ENCODE measurements around the gene CD22. TPM values are rescaled to one million over a fixed set of nuclear protein-coding genes. Genes with fewer than 3 reads are reported as not detected.
"Not testable (repeated sequence)": the region's sequence is repeated elsewhere in the genome, so short reads cannot be mapped to it uniquely, and the experiment has no call there.

CD22 gene
- total RNA-seq, 2 experiments from 2014 or later: 1.7 to 1.8 TPM

DNA sequence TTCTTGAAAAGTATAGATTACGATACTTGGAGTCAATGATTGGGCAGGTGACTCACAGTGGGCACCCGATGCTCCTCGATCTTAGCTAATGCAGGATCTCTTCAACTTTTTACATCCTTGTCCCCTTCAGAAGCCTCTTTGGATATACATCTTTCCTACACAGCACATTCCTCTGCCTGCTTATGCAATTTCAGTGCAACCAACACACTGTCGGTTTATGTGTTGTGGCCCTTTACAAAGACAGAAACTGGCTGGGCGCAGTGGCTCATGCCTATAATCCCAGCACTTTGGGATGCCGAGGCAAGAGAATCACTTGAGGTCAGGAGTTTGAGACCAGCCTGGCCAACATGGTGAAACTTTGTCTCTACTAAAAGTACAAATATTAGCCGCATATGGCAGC, 44.5 kb downstream of the CD22 start:
- Mint-ChIP-seq H3K4me1 (peaks cover 2% of the 10 kb centered on the region), H3K27me3 (peaks cover 17% of the 10 kb centered on the region), H3K4me3 (no peak overlapping the region), H3K27ac (no peak overlapping the region), H3K9me3 (no peaks in the 10 kb centered on the region), H3K36me3 (no peaks in the 10 kb centered on the region)
- ATAC-seq (ENCODE audit: low read depth) (no peak), DNase-seq (no peak)
- POLR2A ChIA-PET: no interaction called here

DNA sequence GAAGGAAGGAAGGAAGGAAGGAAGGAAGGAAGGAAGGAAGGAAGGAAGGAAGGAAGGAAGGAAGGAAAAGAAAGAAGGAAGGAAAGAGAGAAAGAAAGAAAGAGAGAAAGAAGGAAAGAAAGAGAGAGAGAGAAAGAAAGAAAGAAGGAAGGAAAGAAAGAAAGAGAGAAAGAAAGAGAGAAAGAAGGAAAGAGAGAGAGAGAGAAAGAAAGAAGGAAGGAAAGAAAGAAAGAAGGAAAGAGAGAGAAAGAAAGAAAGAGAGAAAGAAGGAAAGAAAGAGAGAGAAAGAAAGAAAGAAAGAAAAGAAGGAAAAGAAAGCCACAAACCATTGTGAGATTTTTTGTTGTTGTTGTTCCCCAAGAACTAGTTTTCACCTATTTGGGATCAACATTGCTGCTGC, 45.0 kb downstream of the CD22 start:
- ATAC-seq (ENCODE audit: low read depth); POLR2A ChIA-PET; DNase-seq; H3K9me3 Mint-ChIP-seq; H3K4me1 Mint-ChIP-seq; H3K36me3 Mint-ChIP-seq; H3K27ac Mint-ChIP-seq; H3K4me3 Mint-ChIP-seq: not testable (repeated sequence)
- peaks cover 18% of the 10 kb centered on the region for H3K27me3 Mint-ChIP-seq

DNA sequence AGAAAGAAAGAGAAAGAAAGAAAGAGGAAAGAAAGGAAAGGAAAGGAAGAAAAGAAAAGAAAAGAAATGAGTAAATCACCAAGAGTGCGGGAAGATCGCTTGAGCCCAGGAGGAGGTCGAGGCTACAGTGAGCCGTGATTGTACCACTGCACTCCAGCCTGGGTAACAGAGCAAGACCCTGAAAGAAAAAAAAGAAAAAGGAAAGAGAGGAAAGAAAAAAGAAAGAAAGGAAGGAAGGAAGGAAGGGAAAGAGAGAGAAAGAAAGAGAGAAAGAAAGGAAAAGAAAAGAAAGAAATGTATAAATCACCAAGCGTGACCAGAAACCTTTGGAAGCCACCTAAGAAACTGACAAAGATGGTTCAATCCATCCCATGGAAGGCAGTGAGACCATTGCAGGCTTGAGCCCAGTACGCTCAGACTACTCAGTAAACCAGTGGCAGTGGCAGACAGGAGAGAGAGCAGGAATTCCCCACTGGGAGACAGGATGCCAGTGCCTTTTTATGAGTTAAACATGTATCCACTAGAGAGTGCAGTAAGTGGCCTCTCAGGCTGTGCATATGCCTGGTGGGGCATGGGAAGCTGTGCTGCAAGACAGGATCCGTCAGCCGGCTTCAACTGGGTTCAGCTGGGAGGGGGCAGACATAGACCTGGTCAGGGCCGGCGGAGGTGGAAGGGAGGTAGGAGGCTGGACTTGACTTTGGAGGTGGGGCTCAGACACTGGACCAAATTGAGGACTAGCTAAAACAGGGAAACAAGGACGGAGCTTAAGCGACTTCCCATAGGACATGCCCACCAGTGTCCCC, 46.7 kb downstream of the CD22 start:
- Mint-ChIP-seq H3K27ac (no peak overlapping the region), H3K4me3 (no peak overlapping the region), H3K9me3 (no peaks in the 10 kb centered on the region), H3K27me3 (peaks cover 21% of the 10 kb centered on the region), H3K36me3 (no peaks in the 10 kb centered on the region), H3K4me1 (peaks cover 2% of the 10 kb centered on the region)
- no peak for DNase-seq
- ATAC-seq (ENCODE audit: low read depth): no peak
- POLR2A ChIA-PET: no interaction called here

DNA sequence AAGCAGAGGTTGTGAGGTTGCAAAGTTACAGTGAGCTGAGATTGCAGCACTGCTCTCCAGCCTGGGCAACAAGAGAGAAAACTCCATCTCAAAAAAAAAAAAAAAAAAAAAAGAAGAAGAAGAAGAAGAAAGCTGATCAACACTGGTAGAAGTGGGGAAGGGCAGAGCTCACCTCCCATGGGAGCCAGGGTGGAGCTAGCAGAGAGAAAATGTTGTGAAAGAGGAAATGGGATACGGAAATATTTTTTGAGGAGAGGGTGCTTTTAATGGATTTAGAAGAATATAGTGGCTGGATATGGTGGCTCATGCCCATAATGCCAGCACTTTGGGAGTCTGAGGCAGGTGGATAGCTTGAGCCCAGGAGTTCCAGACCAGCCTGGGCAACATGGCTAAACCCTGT, 48.7 kb downstream of the CD22 start:
- DNase-seq (no peak), ATAC-seq (ENCODE audit: low read depth) (no peak)
- Mint-ChIP-seq H3K27ac (no peak overlapping the region), H3K36me3 (no peaks in the 10 kb centered on the region), H3K4me3 (no peak overlapping the region), H3K9me3 (no peaks in the 10 kb centered on the region), H3K27me3 (peaks cover 30% of the 10 kb centered on the region), H3K4me1 (peaks cover 2% of the 10 kb centered on the region)
- POLR2A ChIA-PET: no interaction called here

DNA sequence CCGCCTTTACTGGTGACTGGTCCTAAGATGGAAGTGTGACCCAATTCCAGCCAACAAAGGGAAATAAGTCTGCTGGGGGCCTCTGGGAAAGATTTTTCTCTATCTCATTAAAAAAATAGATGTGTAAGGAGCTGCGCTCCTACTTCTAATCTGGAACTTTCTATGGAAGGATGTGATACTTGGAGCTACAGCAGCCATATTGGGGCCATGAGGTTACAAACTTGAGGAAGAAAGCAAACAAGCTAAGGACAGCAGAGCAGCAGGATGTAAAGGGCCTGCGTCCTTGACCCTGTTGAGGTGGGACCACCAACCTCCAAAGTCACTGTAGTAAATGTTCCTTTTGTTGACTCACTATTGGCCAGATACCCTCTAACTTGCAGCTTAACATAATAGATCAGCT, 49.4 kb downstream of the CD22 start:
- POLR2A ChIA-PET: no interaction called here
- no peak overlapping the region for H3K27ac Mint-ChIP-seq
- no peak overlapping the region for H3K4me3 Mint-ChIP-seq
- peaks cover 34% of the 10 kb centered on the region for H3K27me3 Mint-ChIP-seq
- H3K4me1 Mint-ChIP-seq: peaks cover 2% of the 10 kb centered on the region
- DNase-seq (no peak), ATAC-seq (ENCODE audit: low read depth) (no peak)
- peaks cover 1% of the 10 kb centered on the region for H3K9me3 Mint-ChIP-seq
- H3K36me3 Mint-ChIP-seq: no peaks in the 10 kb centered on the region

DNA sequence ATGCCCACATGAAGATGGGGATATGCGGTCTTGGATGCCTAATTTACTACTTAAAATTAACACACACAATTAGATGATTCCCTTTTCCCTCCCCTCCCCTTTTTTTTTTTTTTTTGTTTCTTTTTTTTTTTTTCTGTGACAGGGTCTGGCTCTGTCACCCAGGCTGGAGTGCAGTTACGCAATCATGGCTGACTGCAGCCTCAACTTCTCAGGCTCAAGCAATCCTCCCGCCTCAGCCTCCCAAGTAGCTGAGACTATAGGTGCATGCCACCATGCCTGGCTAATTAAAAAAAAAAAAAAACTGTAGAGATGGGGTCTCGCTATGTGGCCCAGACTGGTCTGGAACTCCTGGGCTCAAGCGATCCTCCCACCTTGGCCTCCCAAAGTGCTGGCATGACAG, 50.6 kb downstream of the CD22 start:
- ATAC-seq (ENCODE audit: low read depth); H3K36me3 Mint-ChIP-seq; H3K4me3 Mint-ChIP-seq; H3K9me3 Mint-ChIP-seq; DNase-seq; H3K4me1 Mint-ChIP-seq; POLR2A ChIA-PET; H3K27ac Mint-ChIP-seq: not testable (repeated sequence)
- peaks cover 36% of the 10 kb centered on the region for H3K27me3 Mint-ChIP-seq

DNA sequence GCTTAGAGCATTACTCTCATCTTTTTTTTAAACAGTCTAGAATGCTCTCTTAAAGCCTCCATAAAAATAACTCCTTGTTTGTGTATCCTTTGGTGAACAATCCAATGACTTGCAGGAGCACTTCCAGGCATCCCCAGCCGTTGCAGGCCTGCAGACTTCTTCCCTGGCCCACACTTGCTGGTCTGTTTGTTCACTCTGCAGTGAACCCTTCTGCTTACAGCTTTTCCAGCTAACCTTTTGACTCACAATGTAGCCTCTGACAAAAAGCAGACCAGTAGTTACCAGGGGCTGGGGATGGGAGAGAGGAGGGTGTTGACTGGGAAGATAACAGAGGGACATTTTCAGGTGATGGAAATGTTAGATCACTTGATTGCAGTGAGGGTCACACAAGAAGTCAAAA, 51.0 kb downstream of the CD22 start:
- ATAC-seq (ENCODE audit: low read depth) (no peak), DNase-seq (no peak)
- POLR2A ChIA-PET: no interaction called here
- H3K27ac Mint-ChIP-seq: no peak overlapping the region
- H3K4me3 Mint-ChIP-seq: no peak overlapping the region
- peaks cover 2% of the 10 kb centered on the region for H3K36me3 Mint-ChIP-seq
- peaks cover 36% of the 10 kb centered on the region for H3K27me3 Mint-ChIP-seq
- H3K9me3 Mint-ChIP-seq: peaks cover 3% of the 10 kb centered on the region
- H3K4me1 Mint-ChIP-seq: no peaks in the 10 kb centered on the region

DNA sequence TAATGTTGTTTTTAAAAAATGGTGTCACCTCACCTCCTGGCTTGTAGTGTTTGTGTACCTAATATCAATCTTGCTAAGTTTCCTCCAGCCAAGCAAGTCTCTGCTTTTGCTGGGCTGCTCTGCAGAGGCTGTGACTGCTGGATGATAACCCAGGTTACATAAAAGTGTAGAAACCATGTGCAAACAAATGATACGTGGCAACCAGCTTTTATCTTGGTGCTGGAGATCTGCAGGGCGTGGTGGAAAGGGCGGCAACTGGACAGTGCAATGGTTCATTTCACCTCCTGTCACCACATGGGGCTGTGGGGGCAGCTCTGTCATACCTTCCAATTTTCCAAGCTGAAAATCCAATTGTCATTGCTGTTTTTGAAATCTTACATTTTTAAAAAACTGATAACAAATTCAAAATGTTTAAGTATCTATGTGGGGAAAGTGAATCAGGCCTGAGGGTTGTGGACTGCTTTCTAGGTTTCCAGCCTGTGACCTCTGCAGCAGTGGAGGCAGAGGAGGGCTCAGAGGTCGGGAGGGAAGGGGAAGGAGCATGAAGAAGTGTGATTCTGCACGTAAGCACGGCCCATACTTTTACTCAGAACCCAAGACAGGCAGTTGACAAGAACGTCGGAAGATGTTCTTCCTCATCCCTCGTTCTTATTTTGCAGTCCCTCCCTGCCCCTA, 51.6 kb downstream of the CD22 start:
- ATAC-seq (ENCODE audit: low read depth): no peak

DNA sequence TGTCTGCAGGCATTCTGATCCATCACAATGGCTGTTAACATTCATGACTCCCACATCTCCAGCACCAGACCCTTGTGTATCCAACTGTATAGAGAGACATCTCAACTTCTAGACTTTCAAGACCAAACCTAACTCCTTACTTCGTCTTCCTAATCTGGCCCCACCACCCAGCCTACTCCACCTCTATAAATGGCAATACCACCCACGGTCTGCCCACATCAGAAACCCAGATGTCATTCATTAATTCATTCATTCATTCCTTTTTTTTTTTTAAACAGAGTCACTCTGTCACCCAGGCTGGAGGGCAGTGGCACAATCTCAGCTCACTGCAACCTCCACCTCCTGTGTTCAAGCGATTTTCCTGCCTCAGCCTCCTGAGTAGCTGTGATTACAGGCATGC, 52.3 kb downstream of the CD22 start:
- H3K27me3 Mint-ChIP-seq: peaks cover 31% of the 10 kb centered on the region
- H3K9me3 Mint-ChIP-seq: peaks cover 4% of the 10 kb centered on the region
- H3K27ac Mint-ChIP-seq: no peak overlapping the region
- DNase-seq (no peak), ATAC-seq (ENCODE audit: low read depth) (no peak)
- no peaks in the 10 kb centered on the region for H3K4me1 Mint-ChIP-seq
- peaks cover 2% of the 10 kb centered on the region for H3K36me3 Mint-ChIP-seq
- H3K4me3 Mint-ChIP-seq: no peak overlapping the region
- POLR2A ChIA-PET: no interaction called here

More for the DNA sequence above, 51.6 kb downstream of the CD22 start:
- peaks cover 31% of the 10 kb centered on the region for H3K27me3 Mint-ChIP-seq
- H3K4me3 Mint-ChIP-seq: no peak overlapping the region
- no peak overlapping the region for H3K27ac Mint-ChIP-seq
- H3K36me3 Mint-ChIP-seq: peaks cover 2% of the 10 kb centered on the region
- H3K9me3 Mint-ChIP-seq: peaks cover 3% of the 10 kb centered on the region
- DNase-seq: no peak
- H3K4me1 Mint-ChIP-seq: no peaks in the 10 kb centered on the region
- POLR2A ChIA-PET: no interaction called here

DNA sequence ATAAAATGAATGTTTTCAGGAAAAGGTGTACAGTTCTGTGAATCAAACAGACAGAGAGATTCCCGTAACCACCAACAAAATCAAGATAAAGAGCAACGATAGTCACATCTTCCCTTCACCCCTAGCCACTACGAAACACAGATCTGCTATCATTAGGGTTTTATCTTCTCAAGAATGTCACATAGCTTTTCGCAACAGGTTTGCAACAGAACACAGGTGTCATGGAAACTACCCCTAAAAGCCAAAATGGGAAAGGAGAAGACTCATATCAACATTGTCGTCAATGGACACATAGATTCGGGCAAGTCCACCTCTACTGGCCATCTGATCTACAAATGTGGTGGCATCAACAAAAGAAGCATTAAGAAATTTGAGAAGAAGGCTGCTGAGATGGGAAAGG, 52.9 kb downstream of the CD22 start:
- POLR2A ChIA-PET: no interaction called here
- Mint-ChIP-seq H3K27ac (no peak overlapping the region), H3K27me3 (peaks cover 31% of the 10 kb centered on the region), H3K4me3 (no peak overlapping the region), H3K36me3 (peaks cover 4% of the 10 kb centered on the region), H3K9me3 (peaks cover 6% of the 10 kb centered on the region), H3K4me1 (no peaks in the 10 kb centered on the region)
- ATAC-seq (ENCODE audit: low read depth) (no peak), DNase-seq (no peak)

DNA sequence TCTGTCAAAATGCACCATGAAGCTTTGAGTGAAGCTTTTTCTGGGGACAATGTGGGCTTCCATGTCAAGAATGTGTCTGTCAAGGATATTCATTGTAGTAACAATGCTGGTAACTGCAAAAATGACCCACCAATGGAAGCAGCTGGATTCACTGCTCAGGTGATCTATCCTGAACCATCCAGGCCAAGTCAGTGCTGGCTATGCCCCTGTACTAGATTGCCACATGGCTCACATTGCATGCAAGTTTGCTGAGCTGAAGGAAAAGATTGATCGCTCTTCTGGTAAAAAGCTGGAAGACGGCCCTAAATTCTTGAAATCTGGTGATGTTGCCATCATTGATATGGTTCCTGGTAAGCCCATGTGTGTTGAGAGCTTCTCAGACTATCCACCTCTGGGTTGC, 54.5 kb downstream of the CD22 start:
- H3K4me3 Mint-ChIP-seq: no peak overlapping the region

DNA sequence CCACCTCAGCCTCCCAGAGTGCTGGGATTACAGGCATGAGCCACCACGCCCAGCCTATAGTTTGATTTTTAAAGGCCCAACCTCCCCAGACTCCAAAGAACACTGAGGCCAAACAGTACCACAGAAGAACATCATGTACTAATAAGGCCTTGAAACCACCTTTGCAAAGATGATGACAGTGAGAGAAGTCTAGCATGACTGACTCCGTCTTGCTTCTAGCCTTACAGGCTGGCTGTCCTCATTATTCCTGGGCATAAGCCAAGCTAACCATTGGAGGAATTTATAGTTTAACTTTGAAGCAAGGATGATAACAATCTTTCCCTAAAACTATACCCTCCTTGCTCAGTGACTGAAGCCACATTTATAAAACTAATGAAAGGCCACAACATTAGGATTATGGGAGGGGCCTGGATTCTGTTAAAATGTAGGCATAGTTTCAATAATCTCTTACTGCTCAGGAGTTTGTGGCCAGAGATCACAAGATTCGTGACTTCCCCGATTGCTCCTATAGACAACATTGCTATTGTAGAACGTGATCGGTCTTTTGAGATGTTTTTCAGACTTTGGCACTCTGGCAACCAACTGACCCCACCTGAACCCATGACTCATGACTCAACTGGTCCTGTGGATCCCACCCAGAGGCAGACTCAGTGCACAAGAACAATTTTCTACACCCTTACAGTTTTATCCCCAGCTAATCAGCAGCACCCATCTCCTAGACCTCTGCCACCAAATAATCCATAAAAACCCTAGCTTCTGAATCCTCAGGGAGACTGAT, 59.5 kb downstream of the CD22 start:
- Mint-ChIP-seq H3K4me3 (no peak overlapping the region), H3K27me3 (peaks cover 9% of the 10 kb centered on the region), H3K27ac (peak overlapping the region; percentile 15), H3K4me1 (no peaks in the 10 kb centered on the region), H3K9me3 (peaks cover 4% of the 10 kb centered on the region), H3K36me3 (peaks cover 5% of the 10 kb centered on the region)
- ATAC-seq (ENCODE audit: low read depth): no peak
- DNase-seq: no peak
- POLR2A ChIA-PET: no interaction called here

More for the DNA sequence above, 54.5 kb downstream of the CD22 start:
- DNase-seq (no peak), ATAC-seq (ENCODE audit: low read depth) (no peak)
- Mint-ChIP-seq H3K9me3 (peaks cover 6% of the 10 kb centered on the region), H3K27ac (no peak overlapping the region), H3K36me3 (peaks cover 4% of the 10 kb centered on the region), H3K27me3 (peaks cover 27% of the 10 kb centered on the region), H3K4me1 (no peaks in the 10 kb centered on the region)
- POLR2A ChIA-PET: no interaction called here

DNA sequence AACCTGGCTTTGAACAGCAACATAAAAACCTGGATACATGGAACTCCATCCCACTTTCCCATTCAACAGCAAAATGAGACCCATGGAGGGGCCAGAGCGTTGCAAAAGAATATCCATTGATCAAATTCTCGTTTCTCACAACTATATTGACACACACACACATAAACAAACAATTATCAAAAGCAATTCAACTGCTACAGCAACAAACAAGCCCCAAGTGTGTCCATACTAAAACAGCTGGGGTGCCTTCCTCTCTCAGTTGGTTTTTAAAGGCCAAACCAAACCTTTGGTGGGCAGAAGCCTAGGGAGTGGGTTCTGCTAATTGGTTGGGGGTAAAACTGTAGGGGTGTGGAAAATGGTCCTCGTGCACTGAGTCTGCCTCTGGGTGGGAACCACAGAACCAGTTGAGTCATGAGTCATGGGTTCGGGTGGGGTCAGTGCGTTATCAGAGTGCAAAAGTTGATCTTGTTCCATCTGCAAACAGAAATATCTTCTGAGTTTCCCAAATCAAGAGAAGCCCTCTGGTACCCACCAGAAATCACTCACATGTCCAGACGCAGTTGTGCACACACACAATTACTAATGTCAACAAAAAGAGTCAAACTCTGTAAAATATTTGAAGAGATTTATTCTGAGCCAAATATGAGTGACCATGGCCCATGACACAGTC, 60.3 kb downstream of the CD22 start:
- Mint-ChIP-seq H3K9me3 (peaks cover 4% of the 10 kb centered on the region), H3K27me3 (peaks cover 5% of the 10 kb centered on the region), H3K36me3 (peaks cover 5% of the 10 kb centered on the region), H3K4me3 (no peak overlapping the region), H3K4me1 (no peaks in the 10 kb centered on the region), H3K27ac (no peak overlapping the region)
- DNase-seq (no peak), ATAC-seq (ENCODE audit: low read depth) (no peak)
- POLR2A ChIA-PET: no interaction called here
